Neural progenitor cell (in vitro differentiated cells): Measurements from ENCODE around the gene ARHGAP26. TPM values are rescaled to one million over a fixed set of nuclear protein-coding genes. Genes with fewer than 3 reads are reported as not detected.
"Not testable (repeated sequence)": the region's sequence is repeated elsewhere in the genome, so short reads cannot be mapped to it uniquely, and the experiment has no call there.

Experiments used
- DNase-seq: peaks from one replicate; pipeline ENCODE4 v3.0.0-alpha.2; 2016; ENCODE audit warnings: low spot score
- H2AFZ ChIP-seq: fragments of 200-600 bp; sonication (generic); replicated peaks from 2 replicates; pipeline ENCODE4 v1.6.1; 2016; ENCODE audit warnings: antibody characterized with exemption
- H3F3A ChIP-seq: fragments of 200-600 bp; sonication (generic); 2 replicates; pipeline ENCODE4 v1.6.1; 2016; ENCODE audit warnings: antibody characterized with exemption, low read depth
- H3K27ac ChIP-seq: fragments of 200-600 bp; sonication (generic); 2 replicates; pipeline ENCODE4 v1.5.1; 2016; ENCODE audit warnings: mild to moderate bottlenecking
- H3K27me3 ChIP-seq: fragments of 200-600 bp; sonication (generic); 2 replicates; pipeline ENCODE4 v1.6.1; 2016; ENCODE audit warnings: mild to moderate bottlenecking, moderate library complexity
- H3K36me3 ChIP-seq: fragments of 200-600 bp; sonication (generic); 2 replicates; pipeline ENCODE4 v1.5.1; 2016
- H3K4me1 ChIP-seq: fragments of 200-600 bp; sonication (generic); 2 replicates; pipeline ENCODE4 v1.6.1; 2016; ENCODE audit warnings: mixed run types
- H3K4me2 ChIP-seq: fragments of 200-600 bp; sonication (generic); 2 replicates; pipeline ENCODE4 v1.6.1; 2016
- H3K4me3 ChIP-seq: fragments of 200-600 bp; sonication (generic); 2 replicates; pipeline ENCODE4 v1.5.1; 2016
- H3K79me2 ChIP-seq: fragments of 200-600 bp; sonication (generic); 2 replicates; pipeline ENCODE4 v1.6.1; 2016; ENCODE audit warnings: low read depth
- H3K9ac ChIP-seq: fragments of 200-600 bp; sonication (generic); 2 replicates; pipeline ENCODE4 v1.6.1; 2016
- H3K9me3 ChIP-seq: fragments of 200-600 bp; sonication (generic); 2 replicates; pipeline ENCODE4 v1.5.1; 2016; ENCODE audit warnings: low read depth
- H4K20me1 ChIP-seq: fragments of 200-600 bp; sonication (generic); 2 replicates; pipeline ENCODE4 v1.6.1; 2016; ENCODE audit warnings: low read depth
- H3K27ac Mint-ChIP-seq: 3 replicates; pipeline ENCODE4 v1.8.0; 2021; ENCODE audit warnings: mixed read lengths
- H3K27me3 Mint-ChIP-seq: 2 replicates; pipeline ENCODE4 v1.8.0; 2022; ENCODE audit warnings: low read depth, mild to moderate bottlenecking, inconsistent platforms, moderate library complexity, mixed read lengths; ENCODE audit not compliant: insufficient read depth
- H3K36me3 Mint-ChIP-seq: 3 replicates; pipeline ENCODE4 v1.8.0; 2021; ENCODE audit warnings: mixed read lengths
- H3K4me1 Mint-ChIP-seq: 3 replicates; pipeline ENCODE4 v1.8.0; 2021; ENCODE audit warnings: mixed read lengths
- H3K4me3 Mint-ChIP-seq: 3 replicates; pipeline ENCODE4 v1.8.0; 2021; ENCODE audit warnings: mild to moderate bottlenecking, moderate library complexity, mixed read lengths
- H3K9me3 Mint-ChIP-seq: 3 replicates; pipeline ENCODE4 v1.8.0; 2020; ENCODE audit warnings: mixed read lengths
- CTCF ChIP-seq: fragments of 200-600 bp; sonication (generic); IDR thresholded peaks from 2 replicates; pipeline ENCODE4 v1.5.1; 2017; ENCODE audit warnings: antibody characterized with exemption, mild to moderate bottlenecking
- EZH2 ChIP-seq: fragments of 200-600 bp; sonication (generic); IDR thresholded peaks from 2 replicates; pipeline ENCODE4 v1.6.1; 2017; ENCODE audit warnings: antibody characterized with exemption, mild to moderate bottlenecking, moderate library complexity
- EZH2phosphoT487 ChIP-seq: fragments of 200-600 bp; sonication (generic); IDR thresholded peaks from 2 replicates; pipeline ENCODE4 v1.6.1; 2017; ENCODE audit warnings: antibody characterized with exemption
- total RNA-seq: library from RNA; depleted of rRNA; stranded (reverse); fragments of >200 nt; gene quantifications from 2 replicates; pipeline ENCODE4 v1.2.3, GENCODE V29; 2015; ENCODE audit warnings: low replicate concordance

The ARHGAP26 gene
- total RNA-seq, 1 donor from 2014 or later = 7.0 TPM

GRCh38 chr5:143092711-143093451 is 322.7 kb downstream of the ARHGAP26 start:
- not testable (repeated sequence) for H3K27ac Mint-ChIP-seq, H3K36me3 ChIP-seq, H2AFZ ChIP-seq, H3K27me3 Mint-ChIP-seq, DNase-seq, H3K9me3 Mint-ChIP-seq, H3K27ac ChIP-seq, H3K79me2 ChIP-seq, H3K27me3 ChIP-seq, H3K36me3 Mint-ChIP-seq, H3K9me3 ChIP-seq, H3K9ac ChIP-seq, H4K20me1 ChIP-seq, H3K4me3 ChIP-seq, H3K4me3 Mint-ChIP-seq
- peak overlapping the region; percentile 44 for H3K4me2 ChIP-seq
- peaks cover 34% of the 10 kb centered on the region for H3K4me1 ChIP-seq
- H3F3A ChIP-seq = peaks cover 32% of the 10 kb centered on the region
- H3K4me1 Mint-ChIP-seq = peaks cover 15% of the 10 kb centered on the region

- peaks cover 3% of the 10 kb centered on the region for H3K9me3 Mint-ChIP-seq
- no peak overlapping the region for H3K27ac ChIP-seq
- H3K4me2 ChIP-seq = peak overlapping the region; percentile 69
- H3K4me3 ChIP-seq = no peak overlapping the region
- H3K79me2 ChIP-seq = no peaks in the 10 kb centered on the region
- TF ChIP-seq CTCF (no peak), EZH2 (no peak), EZH2phosphoT487 (no peak)
- peaks cover 15% of the 10 kb centered on the region for H3K4me1 Mint-ChIP-seq
- H4K20me1 ChIP-seq = no peaks in the 10 kb centered on the region
- H3K36me3 ChIP-seq = no peaks in the 10 kb centered on the region
- H3K4me3 Mint-ChIP-seq = peak overlapping the region; percentile 73
- DNase-seq = no peak
- peaks cover 4% of the 10 kb centered on the region for H3K36me3 Mint-ChIP-seq
- no peak overlapping the region for H2AFZ ChIP-seq
- no peak overlapping the region for H3K9ac ChIP-seq
- H3K4me1 ChIP-seq = peaks cover 34% of the 10 kb centered on the region
- H3K27me3 ChIP-seq = no peaks in the 10 kb centered on the region
- H3K27ac Mint-ChIP-seq = no peak overlapping the region
- H3K9me3 ChIP-seq = no peaks in the 10 kb centered on the region
- peaks cover 2% of the 10 kb centered on the region for H3K27me3 Mint-ChIP-seq
- H3F3A ChIP-seq = peaks cover 32% of the 10 kb centered on the region
Observed at GRCh38 chr5:143093452-143094086, 323.4 kb downstream of the ARHGAP26 start.

- no peaks in the 10 kb centered on the region for H3K36me3 ChIP-seq
- H3F3A ChIP-seq = peaks cover 32% of the 10 kb centered on the region
- no peaks in the 10 kb centered on the region for H3K79me2 ChIP-seq
- H3K27ac ChIP-seq = peak overlapping the region; percentile 31
- H3K27me3 Mint-ChIP-seq = peaks cover 2% of the 10 kb centered on the region
- TF ChIP-seq EZH2 (no peak), CTCF (peak; percentile 50), EZH2phosphoT487 (no peak)
- peak overlapping the region; percentile 69 for H3K4me2 ChIP-seq
- H3K27ac Mint-ChIP-seq = no peak overlapping the region
- H3K4me1 Mint-ChIP-seq = peaks cover 15% of the 10 kb centered on the region
- peak overlapping the region; percentile 27 for H3K4me3 ChIP-seq
- peaks cover 34% of the 10 kb centered on the region for H3K4me1 ChIP-seq
- H3K9me3 Mint-ChIP-seq = peaks cover 3% of the 10 kb centered on the region
- no peaks in the 10 kb centered on the region for H4K20me1 ChIP-seq
- no peak overlapping the region for H2AFZ ChIP-seq
- peaks cover 4% of the 10 kb centered on the region for H3K36me3 Mint-ChIP-seq
- H3K9me3 ChIP-seq = no peaks in the 10 kb centered on the region
- H3K9ac ChIP-seq = no peak overlapping the region
- no peaks in the 10 kb centered on the region for H3K27me3 ChIP-seq
- peak overlapping the region; percentile 73 for H3K4me3 Mint-ChIP-seq
- DNase-seq = peak; percentile 92
Observed at GRCh38 chr5:143094087-143094521, 323.9 kb downstream of the ARHGAP26 start.

- not testable (repeated sequence) for H3K36me3 Mint-ChIP-seq, H3K4me3 Mint-ChIP-seq, H3K36me3 ChIP-seq, H3K79me2 ChIP-seq, H3K27me3 Mint-ChIP-seq, H3K9ac ChIP-seq, H3K27me3 ChIP-seq, H3K9me3 Mint-ChIP-seq, H3K9me3 ChIP-seq, H3K27ac Mint-ChIP-seq, DNase-seq, H2AFZ ChIP-seq, H4K20me1 ChIP-seq
- Histone ChIP-seq H3K4me2 (peak overlapping the region; percentile 69), H3K4me1 (peaks cover 34% of the 10 kb centered on the region), H3K27ac (peak overlapping the region; percentile 31), H3K4me3 (peak overlapping the region; percentile 27), H3F3A (peaks cover 32% of the 10 kb centered on the region)
- peaks cover 15% of the 10 kb centered on the region for H3K4me1 Mint-ChIP-seq
Observed at GRCh38 chr5:143094608-143095007, 324.4 kb downstream of the ARHGAP26 start.
